Prostate gland (tissue), 2 donors: ENCODE results near the gene TJP3. TPM values are rescaled to one million over a fixed set of nuclear protein-coding genes. Genes with fewer than 3 reads are reported as not detected.
A peak's percentile ranks its signal among the peaks of the same experiment; 100 is the strongest.

Experiments used
- DNase-seq: peaks from one replicate; pipeline ENCODE4 v3.0.0-alpha.2; 2019; ENCODE audit warnings: low spot score
- H3K27ac ChIP-seq, 2 donors: fragments of 200-600 bp; sonication (generic); 2 replicates each; pipeline ENCODE4 v1.5.1; 2017 to 2019
- H3K27me3 ChIP-seq: fragments of 200-600 bp; sonication (generic); replicated peaks from 2 replicates; pipeline ENCODE4 v1.5.1; 2019; ENCODE audit not compliant: insufficient read depth
- H3K36me3 ChIP-seq, 2 donors: fragments of 200-600 bp; sonication (generic); 1 replicate in 1 of 2; 2 replicates in 1 of 2; pipeline versions ENCODE4 v1.5.1 to v1.8.1; 2017 to 2019
- H3K4me1 ChIP-seq: fragments of 200-600 bp; sonication (generic); replicated peaks from 2 replicates; pipeline ENCODE4 v1.5.1; 2019
- H3K4me3 ChIP-seq, 2 donors: fragments of 200-600 bp; sonication (generic); 2 replicates each; pipeline ENCODE4 v1.5.1; 2017 to 2019
- H3K9me3 ChIP-seq: fragments of 200-600 bp; sonication (generic); 2 replicates; pipeline ENCODE4 v1.5.1; 2017
- CTCF ChIP-seq, 4 experiments: fragments of 200-600 bp in 2 of 4; fragments of 450-650 bp in 2 of 4; sonication (generic) in 2 of 4; IDR thresholded peaks; 1 replicate in 3 of 4; 2 replicates in 1 of 4; pipeline ENCODE4 v1.5.1; 2016 to 2019; ENCODE audit warnings: antibody characterized with exemption in 4 of 4, mild to moderate bottlenecking in 2 of 4, moderate library complexity in 2 of 4
- POLR2A ChIP-seq: fragments of 450-650 bp; IDR thresholded peaks from one replicate; pipeline ENCODE4 v1.6.1; 2016; ENCODE audit warnings: antibody characterized with exemption, mild to moderate bottlenecking
- POLR2AphosphoS5 ChIP-seq: sonication (generic); formaldehyde crosslinking; IDR thresholded peaks from one replicate; pipeline ENCODE4 v1.6.1; 2017; ENCODE audit warnings: antibody characterized with exemption
- WGBS: methylation state at CpG from one replicate; pipeline ENCODE4 v1.1.5; 2018; 5-methylcytosine and 5-hydroxymethylcytosine counted together
- intact Hi-C: fragments of 100-400 bp; cut with DNase I; formaldehyde crosslinking; loops from one replicate; pipeline ENCODE4 v1.14.2; 2022
- total RNA-seq, 2 donors: library from RNA; depleted of rRNA; stranded (reverse); fragments of >200 nt; gene quantifications; one replicate each; pipeline ENCODE4 v1.1.0, GENCODE V29; 2016

The TJP3 gene
- total RNA-seq, 2 donors from 2014 or later, result 14.6 to 17.8 TPM

- Histone ChIP-seq H3K9me3 (no peaks in the 10 kb centered on the region), H3K4me1 (no peaks in the 10 kb centered on the region), H3K27me3 (peaks cover 2% of the 10 kb centered on the region), H3K27ac (no peak overlapping the region), H3K36me3 (no peaks in the 10 kb centered on the region), H3K4me3 (no peak overlapping the region)
- no peak for DNase-seq
- TF ChIP-seq POLR2AphosphoS5 (no peak), CTCF (IDR thresholded peaks at IDR 0.05) (no peak), POLR2A (no peak)
- 96% methylated on average over 1 of the region's 1 CpG for WGBS
- intact Hi-C loops, result no loop called here
These were observed 74.1 kb downstream of the TJP3 start for GRCh38 chr19:3782330-3782729.

DNA sequence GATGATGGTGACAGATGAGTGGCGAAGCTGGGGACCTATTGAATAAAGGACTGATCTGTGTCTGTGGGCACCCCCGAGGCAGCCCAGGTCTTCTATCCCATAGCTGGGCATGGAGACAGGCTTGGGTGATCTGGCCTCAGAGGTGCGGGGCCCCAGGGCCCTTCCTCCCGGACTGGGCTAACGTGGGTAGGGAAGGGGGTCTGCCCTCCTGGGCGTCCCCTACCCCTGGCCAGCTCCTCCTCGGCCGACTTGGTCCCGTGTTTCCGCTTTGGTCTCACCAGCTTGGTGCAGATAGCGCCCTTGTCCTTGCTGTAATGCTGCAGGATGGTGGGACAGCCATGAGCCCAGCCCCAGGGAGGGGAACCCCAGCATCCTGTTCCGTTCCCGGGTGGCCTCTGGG, 74.7 kb downstream of the TJP3 start:
- Histone ChIP-seq H3K27me3 (peaks cover 2% of the 10 kb centered on the region), H3K36me3 (no peaks in the 10 kb centered on the region), H3K27ac (no peak overlapping the region), H3K9me3 (no peaks in the 10 kb centered on the region), H3K4me3 (no peak overlapping the region), H3K4me1 (no peaks in the 10 kb centered on the region)
- TF ChIP-seq POLR2AphosphoS5, result no peak
- TF ChIP-seq CTCF (IDR thresholded peaks at IDR 0.05), result no peak
- TF ChIP-seq POLR2A, result no peak
- intact Hi-C loops, result no loop called here
- WGBS, result 86% methylated on average over 13 of the region's 13 CpGs
- DNase-seq, result no peak

DNA sequence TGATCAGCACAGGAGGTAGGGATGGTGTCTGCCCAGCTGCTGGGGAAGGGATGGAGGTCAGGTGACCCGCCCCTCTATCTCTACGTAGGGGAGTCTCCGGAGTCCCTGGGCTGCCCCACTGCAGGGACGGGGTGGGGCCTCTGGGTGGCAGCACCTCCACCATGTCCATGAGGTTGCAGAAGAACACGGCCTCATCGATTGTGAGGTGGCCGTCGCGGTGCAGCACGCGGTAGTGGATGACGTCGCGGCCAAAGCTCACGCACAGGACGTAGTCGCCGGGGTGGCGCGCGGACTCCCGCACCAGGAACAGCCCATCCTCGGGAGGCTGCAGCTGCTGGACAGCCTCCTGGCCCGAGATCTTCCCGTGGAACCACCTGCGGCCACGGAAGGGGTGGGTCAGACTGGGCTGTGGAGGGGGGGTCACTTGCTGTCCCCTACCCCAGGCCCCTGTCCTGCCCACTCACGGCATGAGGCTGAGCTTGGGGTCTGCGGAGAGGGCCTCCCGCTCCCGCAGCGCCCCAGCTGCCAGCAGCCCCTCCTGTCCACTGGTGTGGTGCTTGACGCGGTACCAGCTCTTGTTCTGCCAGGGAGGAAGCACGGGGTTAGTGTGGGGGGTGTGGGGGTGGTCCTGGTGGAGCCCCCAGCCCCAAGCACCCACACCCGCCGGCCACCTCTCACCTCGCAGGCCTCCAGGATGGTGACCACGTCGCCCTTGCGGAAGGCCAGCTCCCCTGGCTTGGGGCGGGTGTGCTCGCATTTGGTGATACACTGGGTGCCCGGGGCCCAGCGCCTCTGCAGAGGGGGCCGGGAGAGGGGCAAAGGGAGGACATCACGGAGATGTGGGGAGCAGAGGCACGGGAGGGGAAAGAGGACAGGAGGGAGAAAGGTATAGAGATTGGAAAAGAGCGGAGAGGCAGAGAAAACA, 75.7 kb downstream of the TJP3 start:
- no peak overlapping the region for H3K27ac ChIP-seq
- intact Hi-C loops, result no loop called here
- peak in 1 of 4 experiments; percentile 15 for TF ChIP-seq CTCF (IDR thresholded peaks at IDR 0.05)
- no peak for TF ChIP-seq POLR2A
- no peaks in the 10 kb centered on the region for H3K36me3 ChIP-seq
- no peak overlapping the region for H3K4me3 ChIP-seq
- H3K9me3 ChIP-seq, result no peaks in the 10 kb centered on the region
- 78% methylated on average over 44 of the region's 49 CpGs for WGBS
- H3K4me1 ChIP-seq, result no peaks in the 10 kb centered on the region
- peaks cover 2% of the 10 kb centered on the region for H3K27me3 ChIP-seq
- no peak for DNase-seq

DNA sequence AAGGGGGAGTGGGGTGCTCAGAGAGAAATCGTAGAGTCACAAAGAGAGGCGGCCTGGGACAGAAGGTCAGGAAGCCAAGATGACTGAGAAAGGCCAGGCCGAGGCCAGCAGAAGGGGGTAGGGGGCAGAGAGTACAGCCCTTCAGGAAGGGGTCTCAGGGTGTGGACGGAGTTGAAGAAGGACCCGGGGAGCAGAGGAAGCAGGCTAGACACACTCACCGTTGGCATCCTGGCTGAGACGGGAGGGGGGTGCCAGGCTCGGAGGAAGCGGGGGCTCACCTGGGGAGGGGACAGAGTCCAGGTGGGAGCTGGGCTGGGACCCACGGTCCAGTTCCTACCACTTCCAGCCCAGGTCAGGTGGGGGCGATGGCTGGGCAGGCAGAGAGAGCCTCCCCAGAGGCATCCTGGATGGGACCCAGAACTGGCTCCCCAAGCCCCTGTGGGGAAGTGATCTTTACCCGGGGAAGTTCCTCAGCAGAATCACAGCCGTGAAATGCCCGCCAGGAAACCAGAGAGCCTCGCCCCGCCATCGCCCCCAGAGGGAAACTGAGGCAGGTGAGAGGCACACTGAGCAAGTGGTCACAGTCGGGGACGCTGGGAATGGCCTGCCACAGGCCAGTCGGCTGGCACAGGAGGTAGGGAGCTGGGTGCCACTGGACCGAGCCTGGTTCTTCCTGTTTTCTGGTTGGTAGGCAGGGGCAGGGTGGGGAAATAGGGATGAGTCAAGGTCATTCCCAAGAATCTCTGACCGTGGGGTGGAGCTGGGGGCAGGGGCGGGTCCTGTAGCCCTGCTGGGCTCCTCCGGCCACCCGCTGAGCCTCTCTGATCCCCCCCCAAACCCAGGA, 76.6 kb downstream of the TJP3 start:
- TF ChIP-seq POLR2AphosphoS5 (no peak), CTCF (IDR thresholded peaks at IDR 0.05) (no peak), POLR2A (no peak)
- intact Hi-C loops, result no loop called here
- WGBS, result 24% methylated on average over 25 of the region's 25 CpGs
- H3K27me3 ChIP-seq, result peaks cover 2% of the 10 kb centered on the region
- H3K9me3 ChIP-seq, result no peaks in the 10 kb centered on the region
- DNase-seq, result no peak
- no peaks in the 10 kb centered on the region for H3K36me3 ChIP-seq
- H3K27ac ChIP-seq, result no peak overlapping the region
- H3K4me1 ChIP-seq, result no peaks in the 10 kb centered on the region
- H3K4me3 ChIP-seq, result no peak overlapping the region
